Inflammatory macrophage treated with lipopolysaccharide for 4 hours (primary cell): ENCODE results near the gene ELK1.

ENCODE experiments used
- DNase-seq: peaks from one replicate; pipeline ENCODE4 v3.0.0-alpha.2; 2020

ELK1 gene

GRCh38 chrX:47644557-47645091 is 5.7 kb downstream of the ELK1 start:
- no peak for DNase-seq

GRCh38 chrX:47643926-47644325 is 6.4 kb downstream of the ELK1 start:
- DNase-seq: peak; percentile 33

- no peak for DNase-seq
Measured at GRCh38 chrX:47638816-47639215, 11.5 kb downstream of the ELK1 start.

- DNase-seq: peak; percentile 80
Measured at GRCh38 chrX:47637546-47638195, 12.7 kb downstream of the ELK1 start.

- DNase-seq: no peak
Measured at GRCh38 chrX:47634871-47635575, 15.3 kb downstream of the ELK1 start.

- peak; percentile 83 for DNase-seq
Measured at GRCh38 chrX:47633689-47634590, 16.4 kb downstream of the ELK1 start.

- DNase-seq: peak; percentile 82
Measured at GRCh38 chrX:47632666-47633065, 17.7 kb downstream of the ELK1 start.

- DNase-seq: no peak
Measured at GRCh38 chrX:47631676-47632075, 18.7 kb downstream of the ELK1 start.

- DNase-seq: peak; percentile 23
Measured at GRCh38 chrX:47629419-47630200, 20.8 kb downstream of the ELK1 start, which contains the start of gene CFP. Gene CFP, minus strand, starts transcription at chrX:47629930. Its CDS starts 86 bp downstream, at chrX:47629844.

GRCh38 chrX:47628982-47629381 is 21.4 kb downstream of the ELK1 start:
- peak; percentile 23 for DNase-seq

- no peak for DNase-seq
Measured at GRCh38 chrX:47625365-47625764, 25.0 kb downstream of the ELK1 start.

GRCh38 chrX:47623540-47624027 is 26.8 kb downstream of the ELK1 start:
- peak; percentile 55 for DNase-seq

- no peak for DNase-seq
Measured at GRCh38 chrX:47621851-47622250, 28.5 kb downstream of the ELK1 start.

- no peak for DNase-seq
Measured at GRCh38 chrX:47620303-47620685, 30.1 kb downstream of the ELK1 start.

GRCh38 chrX:47619486-47620302 is 30.7 kb downstream of the ELK1 start, which contains the start of gene SYN1:
Gene SYN1, minus strand, starts transcription at chrX:47619857. Its CDS starts 129 bp downstream, at chrX:47619728.
- peak; percentile 75 for DNase-seq

- no peak for DNase-seq
Measured at GRCh38 chrX:47618923-47619485, 31.4 kb downstream of the ELK1 start.

GRCh38 chrX:47614618-47615017 is 35.7 kb downstream of the ELK1 start:
- no peak for DNase-seq

GRCh38 chrX:47613082-47613481 is 37.3 kb downstream of the ELK1 start:
- no peak for DNase-seq

GRCh38 chrX:47612418-47612817 is 37.9 kb downstream of the ELK1 start:
- DNase-seq: no peak

GRCh38 chrX:47611926-47612325 is 38.4 kb downstream of the ELK1 start:
- DNase-seq: no peak

GRCh38 chrX:47611489-47611888 is 38.9 kb downstream of the ELK1 start:
- DNase-seq: no peak
